Upper lobe of left lung (tissue), 4 donors: Measurements from ENCODE around the gene CANT1.

Experiments used
- POLR2A ChIP-seq, 4 donors: fragments of 450-650 bp; IDR thresholded peaks; one replicate each; pipeline ENCODE4 v1.5.1; 2016 to 2017; ENCODE audit warnings: antibody characterized with exemption in 4 of 4, mild to moderate bottlenecking in 2 of 4
- POLR2AphosphoS5 ChIP-seq, 2 donors: sonication (generic); formaldehyde crosslinking; IDR thresholded peaks; one replicate each; pipeline ENCODE4 v1.5.1; 2017; ENCODE audit warnings: antibody characterized with exemption in 2 of 2
- TF ChIP-seq, protein P1 (sequence below), 6 experiments: fragments of 450-650 bp in 4 of 6; fragments of 200-600 bp in 2 of 6; sonication (generic) in 2 of 6; IDR thresholded peaks; one replicate each; pipeline ENCODE4 v1.5.1; 2016 to 2019; ENCODE audit warnings: antibody characterized with exemption in 6 of 6

DNA sequence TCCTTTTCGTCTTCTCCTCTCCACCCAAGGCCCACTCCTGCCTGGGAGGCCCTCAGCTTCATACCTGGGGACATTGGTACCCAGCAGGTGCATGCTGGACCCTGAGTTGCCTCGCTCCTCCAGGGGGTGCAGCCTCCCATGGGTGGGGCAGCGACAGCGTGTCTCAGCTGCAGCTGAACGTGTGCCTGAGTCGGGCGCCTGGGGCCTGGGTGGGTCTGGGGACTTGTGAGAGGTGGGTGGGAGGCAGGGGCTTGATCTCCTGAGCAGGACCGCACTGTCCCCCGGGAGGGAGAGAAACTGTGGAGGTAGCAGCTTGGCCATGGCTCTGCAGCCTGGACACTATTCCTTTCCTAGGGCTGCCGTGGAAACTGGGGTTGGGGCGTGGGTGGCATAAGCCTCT, 40.3 kb upstream of the CANT1 start:
- TF ChIP-seq POLR2AphosphoS5 (IDR thresholded peaks at IDR 0.05): no peak
- TF ChIP-seq, protein P1, sequence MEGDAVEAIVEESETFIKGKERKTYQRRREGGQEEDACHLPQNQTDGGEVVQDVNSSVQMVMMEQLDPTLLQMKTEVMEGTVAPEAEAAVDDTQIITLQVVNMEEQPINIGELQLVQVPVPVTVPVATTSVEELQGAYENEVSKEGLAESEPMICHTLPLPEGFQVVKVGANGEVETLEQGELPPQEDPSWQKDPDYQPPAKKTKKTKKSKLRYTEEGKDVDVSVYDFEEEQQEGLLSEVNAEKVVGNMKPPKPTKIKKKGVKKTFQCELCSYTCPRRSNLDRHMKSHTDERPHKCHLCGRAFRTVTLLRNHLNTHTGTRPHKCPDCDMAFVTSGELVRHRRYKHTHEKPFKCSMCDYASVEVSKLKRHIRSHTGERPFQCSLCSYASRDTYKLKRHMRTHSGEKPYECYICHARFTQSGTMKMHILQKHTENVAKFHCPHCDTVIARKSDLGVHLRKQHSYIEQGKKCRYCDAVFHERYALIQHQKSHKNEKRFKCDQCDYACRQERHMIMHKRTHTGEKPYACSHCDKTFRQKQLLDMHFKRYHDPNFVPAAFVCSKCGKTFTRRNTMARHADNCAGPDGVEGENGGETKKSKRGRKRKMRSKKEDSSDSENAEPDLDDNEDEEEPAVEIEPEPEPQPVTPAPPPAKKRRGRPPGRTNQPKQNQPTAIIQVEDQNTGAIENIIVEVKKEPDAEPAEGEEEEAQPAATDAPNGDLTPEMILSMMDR (IDR thresholded peaks at IDR 0.05): no peak
- TF ChIP-seq POLR2A (IDR thresholded peaks at IDR 0.05): no peak
